ENCODE measurements around the gene ZNF566.

Gene ZNF566

GRCh38 chr19:36449059-36449670 is 40.2 kb downstream of the ZNF566 start:
- DNase-seq (ENCODE audit: low read depth in 2 of 2): no peak

GRCh38 chr19:36441339-36441738 is 48.0 kb downstream of the ZNF566 start:
- DNase-seq (ENCODE audit: low read depth in 2 of 2): no peak

GRCh38 chr19:36436531-36436930 is 52.8 kb downstream of the ZNF566 start:
- no peak for DNase-seq (ENCODE audit: low read depth in 2 of 2)

- DNase-seq (ENCODE audit: low read depth in 2 of 2): no peak
These were observed 65.4 kb downstream of the ZNF566 start for GRCh38 chr19:36423925-36424324.

- no peak for DNase-seq (ENCODE audit: low read depth in 2 of 2)
These were observed 67.4 kb downstream of the ZNF566 start for GRCh38 chr19:36421749-36422481.

- no peak for DNase-seq (ENCODE audit: low read depth in 2 of 2)
These were observed 68.2 kb downstream of the ZNF566 start for GRCh38 chr19:36420961-36421748.

GRCh38 chr19:36418287-36419001 is 70.9 kb downstream of the ZNF566 start, which contains the start of gene ZFP82:
Gene ZFP82 (minus strand): TSS chr19:36418644. CDS start chr19:36409789, 8,855 bp downstream.
- peak; percentile 64 to 75 for DNase-seq (ENCODE audit: low read depth in 2 of 2)

GRCh38 chr19:36417752-36418286 is 71.5 kb downstream of the ZNF566 start:
- peak in 1 of 2 donors; percentile 2 for DNase-seq (ENCODE audit: low read depth in 2 of 2)

- DNase-seq (ENCODE audit: low read depth in 2 of 2): no peak
These were observed 79.5 kb downstream of the ZNF566 start for GRCh38 chr19:36409841-36410240.

GRCh38 chr19:36408101-36408500 is 81.3 kb downstream of the ZNF566 start:
- no peak for DNase-seq (ENCODE audit: low read depth in 2 of 2)

GRCh38 chr19:36404498-36404897 is 84.9 kb downstream of the ZNF566 start:
- no peak for DNase-seq (ENCODE audit: low read depth in 2 of 2)

- no peak for DNase-seq (ENCODE audit: low read depth in 2 of 2)
These were observed 87.9 kb downstream of the ZNF566 start for GRCh38 chr19:36401475-36401874.

GRCh38 chr19:36398571-36398970 is 90.8 kb downstream of the ZNF566 start:
- DNase-seq (ENCODE audit: low read depth in 2 of 2): no peak
